ENCODE measurements around the gene HIVEP1.
A peak's percentile ranks its signal among the peaks of the same experiment; 100 is the strongest.

Gene HIVEP1

DNA sequence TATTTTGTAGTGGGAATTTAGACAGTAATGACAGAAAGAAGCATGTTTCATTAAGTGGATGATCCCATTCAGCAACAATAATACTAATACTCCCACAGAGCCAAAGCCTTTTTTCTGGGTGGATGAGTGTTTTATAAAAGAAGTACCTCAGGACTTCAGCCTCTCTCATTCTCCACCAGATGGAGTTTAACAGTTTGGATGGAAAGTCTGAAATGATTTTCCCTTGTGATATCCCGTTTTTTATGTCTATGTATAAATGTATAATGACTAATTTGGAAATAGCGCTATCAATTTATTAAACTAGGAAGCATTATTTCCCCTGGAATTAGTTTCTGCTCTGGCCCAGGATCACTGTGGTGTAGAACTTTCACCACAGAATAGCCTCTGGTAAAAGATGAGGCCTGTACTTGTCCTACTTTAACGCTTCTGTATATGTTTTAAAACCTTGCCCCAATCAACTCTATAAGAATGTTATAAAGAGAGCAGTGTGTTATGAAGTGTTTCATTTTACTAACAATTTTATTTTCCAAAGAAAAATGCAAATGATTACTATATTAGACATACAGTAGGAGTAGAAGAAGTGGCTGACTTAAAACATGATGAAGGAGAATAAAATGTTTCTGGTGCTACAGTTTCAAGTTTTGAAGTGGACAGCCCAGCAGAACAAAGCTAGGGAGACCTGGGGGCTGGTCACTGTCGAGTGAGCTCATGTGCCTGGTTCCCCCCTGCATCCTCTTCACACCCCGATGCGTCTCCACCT lies 135.6 kb downstream of the HIVEP1 start:
- CTCF ChIA-PET = no interaction called here
- no peak for TF ChIP-seq BHLHE40 (IDR thresholded peaks at IDR 0.05; ENCODE audit: borderline replicate concordance)
- no peak for TF ChIP-seq ARNT (IDR thresholded peaks at IDR 0.05)
- TF ChIP-seq FOXM1 (IDR thresholded peaks at IDR 0.05; ENCODE audit: borderline replicate concordance) = no peak
- no peak for TF ChIP-seq FOXA1 (IDR thresholded peaks at IDR 0.05)
- TF ChIP-seq NFRKB (IDR thresholded peaks at IDR 0.05) = no peak
- POLR2A ChIA-PET = no interaction called here

DNA sequence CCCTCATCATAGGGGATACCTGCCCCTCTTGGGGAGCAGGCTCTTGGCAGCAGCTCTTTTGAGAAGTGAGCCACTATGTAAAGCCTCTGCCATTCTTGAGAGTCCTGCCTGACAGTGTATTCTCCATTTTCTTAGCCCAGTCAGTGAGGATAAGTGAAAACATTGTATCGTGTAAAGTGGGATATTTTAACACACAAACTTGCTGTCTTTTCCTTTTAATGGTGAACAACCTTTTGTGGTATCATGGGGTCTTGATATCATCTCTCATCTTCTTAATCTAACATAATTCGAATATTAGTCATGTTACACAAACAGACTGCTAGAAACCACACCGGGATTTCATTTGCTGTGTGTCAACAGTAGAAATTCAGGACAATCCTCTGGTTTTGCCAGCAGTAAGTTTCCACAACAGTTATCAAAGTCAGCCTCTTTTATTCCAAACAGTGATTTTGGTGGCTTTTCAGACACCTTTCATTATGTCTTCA lies 136.2 kb downstream of the HIVEP1 start:
- ChIA-PET CTCF (no interaction called here), POLR2A (no interaction called here)
- TF ChIP-seq BHLHE40 (IDR thresholded peaks at IDR 0.05; ENCODE audit: borderline replicate concordance) (no peak), FOXA1 (IDR thresholded peaks at IDR 0.05) (no peak), SP1 (IDR thresholded peaks at IDR 0.05) (no peak), ZNF384 (IDR thresholded peaks at IDR 0.05) (no peak), L3MBTL2 (conservative IDR thresholded peaks at IDR 0.05) (no peak), FOXM1 (IDR thresholded peaks at IDR 0.05; ENCODE audit: borderline replicate concordance) (no peak)
- DNase-seq (ENCODE audit: extremely low spot score) = no peak

More for the DNA sequence above, 135.6 kb downstream of the HIVEP1 start:
- no peak for DNase-seq (ENCODE audit: extremely low spot score)

DNA sequence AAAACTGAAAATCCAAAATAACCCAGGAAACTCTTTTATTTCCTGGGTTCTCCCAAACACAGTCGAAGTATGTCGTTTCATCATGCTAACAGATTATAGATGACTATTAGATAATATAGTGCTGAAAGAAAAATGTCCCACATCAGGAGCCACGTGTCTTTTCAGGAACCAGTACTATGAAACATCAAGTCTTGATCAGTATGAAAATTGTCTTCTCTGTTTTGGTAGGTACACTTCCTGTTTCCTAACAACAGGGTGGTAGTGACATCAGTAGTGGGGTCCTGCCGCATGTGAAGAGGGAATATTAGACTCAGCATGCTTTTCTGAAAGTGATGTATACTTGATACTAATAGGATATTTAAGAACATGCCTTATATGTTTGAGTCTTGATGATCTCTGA lies 136.7 kb downstream of the HIVEP1 start:
- CTCF ChIA-PET = no interaction called here
- DNase-seq (ENCODE audit: extremely low spot score) = no peak
- POLR2A ChIA-PET = no interaction called here
- TF ChIP-seq LEF1 (IDR thresholded peaks at IDR 0.05; ENCODE audit: borderline replicate concordance) = no peak
- TF ChIP-seq TARDBP (IDR thresholded peaks at IDR 0.05) = no peak
- TF ChIP-seq ZNF384 (IDR thresholded peaks at IDR 0.05) = no peak
- TF ChIP-seq ARNT (IDR thresholded peaks at IDR 0.05) = no peak
- TF ChIP-seq ELF4 (IDR thresholded peaks at IDR 0.05) = no peak
- TF ChIP-seq HDGF (IDR thresholded peaks at IDR 0.05; ENCODE audit: borderline replicate concordance) = no peak
- no peak for TF ChIP-seq L3MBTL2 (conservative IDR thresholded peaks at IDR 0.05)
- no peak for TF ChIP-seq NFRKB (IDR thresholded peaks at IDR 0.05)
- no peak for TF ChIP-seq SUZ12 (IDR thresholded peaks at IDR 0.05)
- TF ChIP-seq, protein P1, sequence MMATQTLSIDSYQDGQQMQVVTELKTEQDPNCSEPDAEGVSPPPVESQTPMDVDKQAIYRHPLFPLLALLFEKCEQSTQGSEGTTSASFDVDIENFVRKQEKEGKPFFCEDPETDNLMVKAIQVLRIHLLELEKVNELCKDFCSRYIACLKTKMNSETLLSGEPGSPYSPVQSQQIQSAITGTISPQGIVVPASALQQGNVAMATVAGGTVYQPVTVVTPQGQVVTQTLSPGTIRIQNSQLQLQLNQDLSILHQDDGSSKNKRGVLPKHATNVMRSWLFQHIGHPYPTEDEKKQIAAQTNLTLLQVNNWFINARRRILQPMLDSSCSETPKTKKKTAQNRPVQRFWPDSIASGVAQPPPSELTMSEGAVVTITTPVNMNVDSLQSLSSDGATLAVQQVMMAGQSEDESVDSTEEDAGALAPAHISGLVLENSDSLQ (IDR thresholded peaks at IDR 0.05) = no peak
- no peak for TF ChIP-seq FOXK2 (IDR thresholded peaks at IDR 0.05)
- TF ChIP-seq CTBP1 (IDR thresholded peaks at IDR 0.05; ENCODE audit: borderline replicate concordance) = no peak
- TF ChIP-seq FOXA1 (IDR thresholded peaks at IDR 0.05) = no peak
- TF ChIP-seq BHLHE40 (IDR thresholded peaks at IDR 0.05; ENCODE audit: borderline replicate concordance) = no peak
- no peak for TF ChIP-seq FOXM1 (IDR thresholded peaks at IDR 0.05; ENCODE audit: borderline replicate concordance)
- no peak for TF ChIP-seq SP1 (IDR thresholded peaks at IDR 0.05)

DNA sequence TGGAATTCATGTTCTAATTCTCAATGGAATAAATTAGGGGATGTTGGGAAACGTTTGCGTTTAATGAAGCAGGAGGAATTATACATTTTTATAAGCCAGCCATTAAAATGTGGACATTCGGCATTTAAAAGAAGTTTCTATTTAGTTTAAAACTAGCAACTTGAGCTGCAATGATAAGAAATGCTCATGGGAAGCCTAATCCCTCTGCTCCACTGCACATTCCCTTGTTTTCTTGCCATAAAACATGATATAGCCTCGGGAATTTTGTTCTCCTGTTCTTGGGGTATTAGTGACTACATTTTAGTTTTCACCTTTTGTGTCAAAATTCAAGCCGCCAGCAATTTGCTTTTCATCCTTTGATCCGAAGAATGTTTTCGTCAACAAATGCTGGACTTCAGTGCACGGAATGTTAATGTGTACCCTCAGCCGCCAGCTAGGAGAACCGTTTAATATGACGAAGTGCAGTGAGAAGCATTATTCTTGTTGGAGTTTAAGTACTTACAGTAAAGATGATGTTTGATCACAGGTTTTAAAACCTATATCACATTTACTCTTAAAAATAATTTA lies 137.9 kb downstream of the HIVEP1 start:
- POLR2A ChIA-PET = no interaction called here

DNA sequence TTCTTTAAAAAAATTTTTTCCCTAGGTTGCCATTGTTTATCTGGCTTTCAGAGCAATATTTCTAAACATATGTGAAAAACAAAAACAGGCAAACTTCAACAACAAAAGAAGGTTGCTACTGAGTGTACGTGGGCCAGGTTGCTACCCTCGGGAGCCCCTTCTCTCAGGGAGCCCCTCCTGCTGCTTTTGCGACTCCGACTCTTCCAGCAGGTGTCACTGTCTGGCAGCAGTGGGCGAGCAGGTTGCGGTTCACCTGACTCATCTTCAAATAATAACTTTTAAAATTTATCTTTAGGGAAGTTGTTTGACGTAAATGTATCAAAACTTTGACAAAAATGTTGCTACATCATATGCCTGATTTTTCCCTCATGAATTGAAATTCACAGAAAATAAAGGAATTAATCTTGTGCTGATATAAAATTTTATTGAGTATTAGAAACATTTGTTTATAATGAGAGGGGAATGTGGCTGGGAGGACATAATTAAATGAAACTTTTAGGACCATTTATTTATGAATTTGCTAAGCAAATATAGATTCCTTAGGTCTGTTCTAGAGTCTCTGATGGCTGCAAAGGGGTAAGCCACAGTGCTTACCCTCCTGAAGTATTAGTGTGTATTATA lies 138.8 kb downstream of the HIVEP1 start:
- CTCF ChIA-PET = no interaction called here
- POLR2A ChIA-PET = no interaction called here
- TF ChIP-seq FOXA1 (IDR thresholded peaks at IDR 0.05) (no peak), SP1 (IDR thresholded peaks at IDR 0.05) (no peak), L3MBTL2 (conservative IDR thresholded peaks at IDR 0.05) (no peak), BHLHE40 (IDR thresholded peaks at IDR 0.05; ENCODE audit: borderline replicate concordance) (no peak), ELF4 (IDR thresholded peaks at IDR 0.05) (no peak), LEF1 (IDR thresholded peaks at IDR 0.05; ENCODE audit: borderline replicate concordance) (no peak), TARDBP (IDR thresholded peaks at IDR 0.05) (no peak), CTBP1 (IDR thresholded peaks at IDR 0.05; ENCODE audit: borderline replicate concordance) (no peak), HDGF (IDR thresholded peaks at IDR 0.05; ENCODE audit: borderline replicate concordance) (no peak), SUZ12 (IDR thresholded peaks at IDR 0.05) (no peak), ARNT (IDR thresholded peaks at IDR 0.05) (no peak), NFRKB (IDR thresholded peaks at IDR 0.05) (no peak), FOXK2 (IDR thresholded peaks at IDR 0.05) (no peak), ZNF384 (IDR thresholded peaks at IDR 0.05) (no peak), FOXM1 (IDR thresholded peaks at IDR 0.05; ENCODE audit: borderline replicate concordance) (no peak)
- TF ChIP-seq, protein P1 (IDR thresholded peaks at IDR 0.05) = no peak
- DNase-seq (ENCODE audit: extremely low spot score) = peak; percentile 42

More for the DNA sequence above, 137.9 kb downstream of the HIVEP1 start:
- CTCF ChIA-PET = interaction anchor here (0.6 to 0.7 kb wide), 2 partner anchors 377 to 495 kb away, joined by 3 read pairs; no protein-coding TSS in a partner anchor
- DNase-seq (ENCODE audit: extremely low spot score) = no peak
- TF ChIP-seq L3MBTL2 (conservative IDR thresholded peaks at IDR 0.05) (no peak), ARNT (IDR thresholded peaks at IDR 0.05) (no peak), TARDBP (IDR thresholded peaks at IDR 0.05) (no peak), FOXM1 (IDR thresholded peaks at IDR 0.05; ENCODE audit: borderline replicate concordance) (no peak), NFRKB (IDR thresholded peaks at IDR 0.05) (no peak), HDGF (IDR thresholded peaks at IDR 0.05; ENCODE audit: borderline replicate concordance) (no peak), SUZ12 (IDR thresholded peaks at IDR 0.05) (no peak), LEF1 (IDR thresholded peaks at IDR 0.05; ENCODE audit: borderline replicate concordance) (no peak), SP1 (IDR thresholded peaks at IDR 0.05) (no peak), ELF4 (IDR thresholded peaks at IDR 0.05) (no peak), BHLHE40 (IDR thresholded peaks at IDR 0.05; ENCODE audit: borderline replicate concordance) (no peak)

DNA sequence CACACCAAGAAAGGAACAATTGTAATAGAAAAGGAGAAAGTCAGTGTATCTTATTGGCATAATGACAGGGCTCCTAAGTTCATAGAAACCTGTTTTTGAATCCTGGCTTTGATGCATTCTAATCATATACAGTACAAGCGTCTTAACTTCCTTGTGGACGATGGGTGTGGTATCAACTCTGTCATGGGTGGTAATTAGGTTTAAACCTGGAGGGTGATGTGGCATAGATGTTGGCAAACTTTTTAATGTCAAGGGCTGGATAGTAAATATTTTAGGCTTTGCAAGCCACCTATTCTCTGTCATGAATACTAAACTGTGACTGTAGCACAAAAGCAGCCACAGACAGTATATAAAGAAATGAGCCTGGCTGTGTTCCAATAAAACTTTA lies 139.3 kb downstream of the HIVEP1 start:
- POLR2A ChIA-PET = no interaction called here

More for the DNA sequence above, 139.3 kb downstream of the HIVEP1 start:
- no peak for DNase-seq (ENCODE audit: extremely low spot score)
- CTCF ChIA-PET = no interaction called here
- TF ChIP-seq NFRKB (IDR thresholded peaks at IDR 0.05) = no peak
- TF ChIP-seq LEF1 (IDR thresholded peaks at IDR 0.05; ENCODE audit: borderline replicate concordance) = no peak
- no peak for TF ChIP-seq SUZ12 (IDR thresholded peaks at IDR 0.05)
- no peak for TF ChIP-seq ELF4 (IDR thresholded peaks at IDR 0.05)
- no peak for TF ChIP-seq TARDBP (IDR thresholded peaks at IDR 0.05)
- TF ChIP-seq BHLHE40 (IDR thresholded peaks at IDR 0.05; ENCODE audit: borderline replicate concordance) = no peak
- TF ChIP-seq, protein P1 (IDR thresholded peaks at IDR 0.05) = no peak
- TF ChIP-seq ARNT (IDR thresholded peaks at IDR 0.05) = no peak
